Measurements from ENCODE around the gene CNTN3. TPM values are rescaled to one million over a fixed set of nuclear protein-coding genes. Genes with fewer than 3 reads are reported as not detected.

CNTN3 gene
- total and polyA plus RNA-seq, 2 of the 13 experiments (the other 11 are each of a cell fraction or from before 2014, with no cell fraction given) = not detected

GRCh38 chr3:74606996-74607395, 7.5 kb downstream of the CNTN3 start (continued):
- TF ChIP-seq ZNF432 (CRISPR knock-in tag; IDR thresholded peaks at IDR 0.05; ENCODE audit: borderline replicate concordance) (no peak), TAF1 (CRISPR knock-in tag; IDR thresholded peaks at IDR 0.05) (no peak), PRDM10 (CRISPR knock-in tag; IDR thresholded peaks at IDR 0.05; ENCODE audit: low read depth) (no peak), ZNF383 (CRISPR knock-in tag; IDR thresholded peaks at IDR 0.05; ENCODE audit: borderline replicate concordance) (no peak), ZNF660 (CRISPR knock-in tag; IDR thresholded peaks at IDR 0.05; ENCODE audit: borderline replicate concordance, low read depth) (no peak), TSC22D2 (CRISPR knock-in tag; IDR thresholded peaks at IDR 0.05; ENCODE audit: borderline replicate concordance) (no peak), ZBTB25 (CRISPR knock-in tag; IDR thresholded peaks at IDR 0.05) (no peak)

GRCh38 chr3:74605437-74605836, 9.0 kb downstream of the CNTN3 start:
- DNase-seq (ENCODE audit: low spot score) = no peak
- 0% methylated on average over 3 of the region's 3 CpGs for WGBS (ENCODE audit: low lambda C conversion rate)
- ChIA-PET CTCF (ENCODE audit: low intra/inter-chr PET ratio, low total read pairs) (no interaction called here), POLR2A (no interaction called here)
- ATAC-seq = no peak
- BruUV-seq (replicated peaks) = no TSS peak
- no peaks in the 10 kb centered on the region for H3K9me3 ChIP-seq (ENCODE audit: low read length)
- H3K4me3 ChIP-seq (replicated peaks in 1 of 3; ENCODE audit: insufficient read depth in 1 of 3, low read depth in 2 of 3, low read length in 3 of 3) = no peak overlapping the region
- no peaks in the 10 kb centered on the region for H3K36me3 ChIP-seq (replicated peaks in 1 of 2; ENCODE audit: control insufficient read depth in 1 of 2, insufficient read depth in 2 of 2, low read length in 2 of 2)
- no peaks in the 10 kb centered on the region for H3K4me1 ChIP-seq (ENCODE audit: insufficient read depth, low read length)
- H3K9ac ChIP-seq (ENCODE audit: insufficient read depth, low read depth, low read length) = no peak overlapping the region
- no peaks in the 10 kb centered on the region for H4K20me1 ChIP-seq (ENCODE audit: insufficient read depth, low read length)
- in situ Hi-C loops (cut with HindIII; ENCODE audit: extremely low pct_ligation_motif_present, low pct_unique_long_range_greater_than_20kb) = no loop called here
- H2AFZ ChIP-seq (ENCODE audit: low read length) = no peak overlapping the region
- no peaks in the 10 kb centered on the region for H3K79me2 ChIP-seq (ENCODE audit: insufficient read depth, low read length)
- no peaks in the 10 kb centered on the region for H3K27me3 ChIP-seq (ENCODE audit: control insufficient read depth in 1 of 2, insufficient read depth in 2 of 2, low read length in 2 of 2)
- intact Hi-C loops (cut with micrococcal nuclease; ENCODE audit: unreplicated experiment) = no loop called here
- no peak overlapping the region for H3K27ac ChIP-seq (ENCODE audit: extremely low read length, insufficient read depth, low read length)
- H3K4me2 ChIP-seq (ENCODE audit: low read depth, low read length) = no peak overlapping the region
- no peak for FAIRE-seq
- TF ChIP-seq ZNF292 (CRISPR knock-in tag; IDR thresholded peaks at IDR 0.05; ENCODE audit: borderline replicate concordance, low read depth) (no peak), ZSCAN25 (CRISPR knock-in tag; IDR thresholded peaks at IDR 0.05) (no peak), PRDM10 (CRISPR knock-in tag; IDR thresholded peaks at IDR 0.05; ENCODE audit: low read depth) (no peak), ZNF687 (CRISPR knock-in tag; IDR thresholded peaks at IDR 0.05) (no peak)

Measured in HepG2 (cell line).